Measurements from ENCODE around the gene TMEM120B. TPM values are rescaled to one million over a fixed set of nuclear protein-coding genes. Genes with fewer than 3 reads are reported as not detected.

Gene TMEM120B
- total RNA-seq, 1 experiment from 2014 or later: 23.8 TPM

GRCh38 chr12:121810234-121810817 is 97.8 kb downstream of the TMEM120B start:
- Histone ChIP-seq H3K27me3 (ENCODE audit: control insufficient read depth, insufficient read depth, low read length) (no peaks in the 10 kb centered on the region), H3K4me3 (ENCODE audit: insufficient read depth, low read depth, low read length) (no peak overlapping the region), H3K36me3 (replicated peaks; ENCODE audit: control insufficient read depth, insufficient read depth, low read length) (peaks cover 13% of the 10 kb centered on the region)
- DNase-seq: no peak

- no peak for DNase-seq
- Histone ChIP-seq H3K4me3 (ENCODE audit: insufficient read depth, low read depth, low read length) (no peak overlapping the region; the same call in 1 of the 2 replicates), H3K36me3 (replicated peaks; ENCODE audit: control insufficient read depth, insufficient read depth, low read length) (peaks cover 13% of the 10 kb centered on the region), H3K27me3 (ENCODE audit: control insufficient read depth, insufficient read depth, low read length) (no peaks in the 10 kb centered on the region)
Observed at GRCh38 chr12:121810833-121811433, 98.4 kb downstream of the TMEM120B start.

DNA sequence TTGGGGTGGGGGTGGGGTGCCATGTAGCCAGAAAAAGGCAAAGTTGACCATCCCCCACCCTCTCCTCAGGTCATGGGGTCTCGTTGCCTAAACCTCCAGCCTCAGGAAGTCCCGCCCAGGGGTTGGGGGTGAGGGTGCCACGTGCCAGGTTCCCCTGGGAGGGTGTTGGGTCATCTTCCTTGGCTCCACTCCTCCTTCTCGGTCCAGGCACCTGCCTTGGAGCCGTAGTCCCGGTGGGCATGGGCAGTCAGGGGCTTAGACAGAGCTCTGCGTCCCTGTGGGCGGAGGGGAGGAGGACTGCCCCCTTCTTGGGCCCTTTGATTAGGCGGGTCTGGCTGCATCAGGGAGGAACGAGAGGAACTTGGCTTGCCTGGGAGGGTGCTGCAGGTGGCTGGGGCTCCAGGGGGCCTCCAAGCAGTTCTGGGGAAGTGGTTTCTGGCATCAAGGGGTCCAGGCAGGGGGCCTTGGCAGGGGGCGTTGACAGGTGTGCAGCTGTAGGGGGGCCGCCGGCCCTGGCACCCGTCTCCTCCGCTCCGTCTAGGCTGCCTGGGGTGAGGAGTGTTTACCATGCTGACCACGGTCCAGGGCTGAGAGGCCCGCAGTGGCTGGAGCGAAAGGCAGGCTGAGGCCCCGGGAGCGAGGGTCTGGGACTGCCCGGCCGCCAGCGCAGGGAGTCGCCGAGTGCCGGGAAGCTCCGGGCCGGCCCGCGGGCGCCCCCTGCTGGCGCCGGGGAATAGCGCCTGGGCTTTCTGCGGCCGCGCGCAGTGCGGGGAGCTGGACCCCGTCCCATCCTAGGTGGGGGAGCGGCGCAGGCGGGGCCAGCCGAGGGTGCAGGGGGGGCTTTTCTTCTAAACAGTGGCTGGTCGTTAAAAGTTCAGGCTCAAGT is 99.1 kb downstream of the TMEM120B start:
- Histone ChIP-seq H3K27me3 (ENCODE audit: control insufficient read depth, insufficient read depth, low read length) (no peaks in the 10 kb centered on the region), H3K36me3 (replicated peaks; ENCODE audit: control insufficient read depth, insufficient read depth, low read length) (peaks cover 15% of the 10 kb centered on the region), H3K4me3 (ENCODE audit: insufficient read depth, low read depth, low read length) (peak overlapping the region; percentile 61)
- DNase-seq: peak; percentile 98

DNA sequence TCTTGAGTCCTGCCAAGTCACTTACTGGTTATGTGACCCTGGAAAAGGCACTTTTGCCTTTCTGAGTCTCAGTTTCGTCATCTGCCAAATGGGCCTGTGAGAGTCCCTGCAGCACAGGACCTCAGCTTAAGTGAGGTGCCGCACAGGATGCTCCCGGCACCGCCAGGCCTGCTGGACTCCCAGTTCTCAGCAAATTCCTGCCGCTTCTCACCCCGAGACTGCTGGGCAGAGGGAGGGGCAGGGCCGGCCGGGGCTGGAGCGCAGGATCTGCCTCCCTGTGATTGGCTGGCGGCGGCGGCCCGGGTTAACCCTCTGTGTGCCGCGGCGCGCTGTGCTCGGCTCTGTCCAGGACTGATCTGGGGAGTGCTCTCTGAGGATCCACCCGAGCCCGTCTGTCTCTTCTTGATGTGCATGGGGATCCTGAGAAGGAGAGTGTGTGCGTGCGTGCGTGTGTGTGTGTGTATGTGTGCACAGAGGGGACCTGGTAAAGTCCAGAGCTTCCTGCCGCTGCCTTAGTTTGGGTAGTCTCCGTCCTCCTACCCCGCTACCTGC is 99.8 kb downstream of the TMEM120B start:
- peak; percentile 99 for DNase-seq

GRCh38 chr12:121812921-121813896 is 100.7 kb downstream of the TMEM120B start:
- peak; percentile 75 for DNase-seq
- Histone ChIP-seq H3K4me3 (ENCODE audit: insufficient read depth, low read depth, low read length) (peak overlapping the region; percentile 61), H3K27me3 (ENCODE audit: control insufficient read depth, insufficient read depth, low read length) (no peaks in the 10 kb centered on the region), H3K36me3 (replicated peaks; ENCODE audit: control insufficient read depth, insufficient read depth, low read length) (peaks cover 21% of the 10 kb centered on the region)

More for the DNA sequence above, 99.8 kb downstream of the TMEM120B start:
- Histone ChIP-seq H3K4me3 (ENCODE audit: insufficient read depth, low read depth, low read length) (peak overlapping the region; percentile 61), H3K27me3 (ENCODE audit: control insufficient read depth, insufficient read depth, low read length) (no peaks in the 10 kb centered on the region), H3K36me3 (replicated peaks; ENCODE audit: control insufficient read depth, insufficient read depth, low read length) (peaks cover 18% of the 10 kb centered on the region)

- Histone ChIP-seq H3K27me3 (ENCODE audit: control insufficient read depth, insufficient read depth, low read length) (no peaks in the 10 kb centered on the region), H3K36me3 (replicated peaks; ENCODE audit: control insufficient read depth, insufficient read depth, low read length) (peaks cover 17% of the 10 kb centered on the region), H3K4me3 (ENCODE audit: insufficient read depth, low read depth, low read length) (no peak overlapping the region)
- DNase-seq: no peak
Observed at GRCh38 chr12:121813951-121814350, 101.4 kb downstream of the TMEM120B start.

- Histone ChIP-seq H3K4me3 (ENCODE audit: insufficient read depth, low read depth, low read length) (no peak overlapping the region), H3K27me3 (ENCODE audit: control insufficient read depth, insufficient read depth, low read length) (no peaks in the 10 kb centered on the region), H3K36me3 (replicated peaks; ENCODE audit: control insufficient read depth, insufficient read depth, low read length) (peaks cover 15% of the 10 kb centered on the region)
- peak; percentile 48 for DNase-seq
Observed at GRCh38 chr12:121814429-121815119, 102.0 kb downstream of the TMEM120B start.

DNA sequence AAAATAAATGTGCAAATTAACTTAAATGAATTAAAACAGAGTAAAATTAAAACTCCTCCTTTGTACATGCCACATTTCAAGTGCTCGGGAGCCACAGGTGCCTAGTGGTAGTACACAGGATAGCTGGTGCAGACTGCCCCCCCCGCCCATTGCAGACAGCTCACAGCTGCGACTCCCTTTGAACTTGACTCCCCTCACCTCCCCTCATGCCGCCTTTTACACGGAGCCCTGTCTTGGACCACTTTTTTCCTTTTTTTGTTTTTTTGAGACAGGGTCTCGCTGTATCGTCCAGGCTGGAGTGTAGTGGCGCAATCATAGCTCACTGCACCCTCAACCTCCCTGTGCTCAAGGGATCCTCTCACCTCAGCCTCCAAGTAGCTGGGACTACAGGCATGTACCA is 102.7 kb downstream of the TMEM120B start:
- Histone ChIP-seq H3K4me3 (ENCODE audit: insufficient read depth, low read depth, low read length) (no peak overlapping the region), H3K27me3 (ENCODE audit: control insufficient read depth, insufficient read depth, low read length) (no peaks in the 10 kb centered on the region), H3K36me3 (replicated peaks; ENCODE audit: control insufficient read depth, insufficient read depth, low read length) (peaks cover 21% of the 10 kb centered on the region)
- no peak for DNase-seq

- Histone ChIP-seq H3K36me3 (replicated peaks; ENCODE audit: control insufficient read depth, insufficient read depth, low read length) (peaks cover 21% of the 10 kb centered on the region), H3K27me3 (ENCODE audit: control insufficient read depth, insufficient read depth, low read length) (no peaks in the 10 kb centered on the region), H3K4me3 (ENCODE audit: insufficient read depth, low read depth, low read length) (no peak overlapping the region)
- DNase-seq: no peak
Observed at GRCh38 chr12:121816925-121817647, 104.5 kb downstream of the TMEM120B start.

GRCh38 chr12:121817648-121818043 is 105.1 kb downstream of the TMEM120B start:
- DNase-seq: no peak

GRCh38 chr12:121819212-121819949 is 106.8 kb downstream of the TMEM120B start:
- H3K27me3 ChIP-seq (ENCODE audit: control insufficient read depth, insufficient read depth, low read length): no peaks in the 10 kb centered on the region
- no peak overlapping the region for H3K4me3 ChIP-seq (ENCODE audit: insufficient read depth, low read depth, low read length)
- DNase-seq: no peak
- peaks cover 31% of the 10 kb centered on the region for H3K36me3 ChIP-seq (replicated peaks; ENCODE audit: control insufficient read depth, insufficient read depth, low read length)

More at GRCh38 chr12:121817648-121818043, 105.1 kb downstream of the TMEM120B start:
- Histone ChIP-seq H3K4me3 (ENCODE audit: insufficient read depth, low read depth, low read length) (no peak overlapping the region), H3K36me3 (replicated peaks; ENCODE audit: control insufficient read depth, insufficient read depth, low read length) (peaks cover 24% of the 10 kb centered on the region), H3K27me3 (ENCODE audit: control insufficient read depth, insufficient read depth, low read length) (no peaks in the 10 kb centered on the region)

DNA sequence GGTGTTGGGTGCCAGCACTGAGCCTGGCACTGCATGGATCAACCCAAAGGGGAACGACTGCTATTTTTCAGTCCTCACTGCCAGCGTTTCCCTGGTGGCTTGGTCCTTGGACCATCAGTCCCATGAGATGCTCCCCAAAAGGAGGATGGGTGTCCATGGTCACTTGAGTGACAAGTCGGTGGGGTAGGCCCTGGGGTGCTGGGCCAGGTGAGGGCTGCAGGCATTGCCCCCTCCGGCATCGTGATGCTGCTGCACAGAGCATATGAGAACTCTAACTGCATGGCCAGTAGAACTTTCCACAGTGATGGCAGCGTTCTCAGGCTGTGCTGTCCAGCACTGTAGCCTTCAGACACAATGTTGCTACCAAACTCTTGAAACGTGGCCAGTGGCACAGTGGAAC is 107.5 kb downstream of the TMEM120B start:
- Histone ChIP-seq H3K27me3 (ENCODE audit: control insufficient read depth, insufficient read depth, low read length) (no peaks in the 10 kb centered on the region), H3K36me3 (replicated peaks; ENCODE audit: control insufficient read depth, insufficient read depth, low read length) (peaks cover 31% of the 10 kb centered on the region), H3K4me3 (ENCODE audit: insufficient read depth, low read depth, low read length) (no peak overlapping the region)
- DNase-seq: no peak
